ENCODE measurements around the gene THUMPD3.

DNA sequence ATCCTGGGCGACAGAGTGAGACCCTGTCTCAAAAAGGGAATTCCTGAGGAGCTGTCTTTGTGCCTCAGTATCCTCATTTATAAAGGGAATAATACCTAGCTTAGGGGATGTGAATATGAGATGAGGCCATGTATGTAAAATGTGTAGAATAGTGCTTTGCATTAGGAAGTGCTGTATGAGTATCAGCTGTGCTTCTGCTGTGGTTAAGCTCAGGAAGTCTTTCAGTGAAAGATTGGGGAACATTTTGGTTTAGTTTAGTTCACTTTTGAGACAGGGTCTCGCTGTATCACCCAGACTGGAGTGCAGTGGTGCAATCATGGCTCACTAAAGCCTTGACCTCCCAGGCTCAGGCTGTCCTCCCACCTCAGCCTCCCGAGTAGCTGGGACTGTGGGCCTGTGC lies 10.6 kb downstream of the THUMPD3 start:
- TF ChIP-seq, protein P1, sequence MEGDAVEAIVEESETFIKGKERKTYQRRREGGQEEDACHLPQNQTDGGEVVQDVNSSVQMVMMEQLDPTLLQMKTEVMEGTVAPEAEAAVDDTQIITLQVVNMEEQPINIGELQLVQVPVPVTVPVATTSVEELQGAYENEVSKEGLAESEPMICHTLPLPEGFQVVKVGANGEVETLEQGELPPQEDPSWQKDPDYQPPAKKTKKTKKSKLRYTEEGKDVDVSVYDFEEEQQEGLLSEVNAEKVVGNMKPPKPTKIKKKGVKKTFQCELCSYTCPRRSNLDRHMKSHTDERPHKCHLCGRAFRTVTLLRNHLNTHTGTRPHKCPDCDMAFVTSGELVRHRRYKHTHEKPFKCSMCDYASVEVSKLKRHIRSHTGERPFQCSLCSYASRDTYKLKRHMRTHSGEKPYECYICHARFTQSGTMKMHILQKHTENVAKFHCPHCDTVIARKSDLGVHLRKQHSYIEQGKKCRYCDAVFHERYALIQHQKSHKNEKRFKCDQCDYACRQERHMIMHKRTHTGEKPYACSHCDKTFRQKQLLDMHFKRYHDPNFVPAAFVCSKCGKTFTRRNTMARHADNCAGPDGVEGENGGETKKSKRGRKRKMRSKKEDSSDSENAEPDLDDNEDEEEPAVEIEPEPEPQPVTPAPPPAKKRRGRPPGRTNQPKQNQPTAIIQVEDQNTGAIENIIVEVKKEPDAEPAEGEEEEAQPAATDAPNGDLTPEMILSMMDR (conservative IDR thresholded peaks at IDR 0.05; ENCODE audit: low read depth, low read length): no peak
- TF ChIP-seq, protein P2, sequence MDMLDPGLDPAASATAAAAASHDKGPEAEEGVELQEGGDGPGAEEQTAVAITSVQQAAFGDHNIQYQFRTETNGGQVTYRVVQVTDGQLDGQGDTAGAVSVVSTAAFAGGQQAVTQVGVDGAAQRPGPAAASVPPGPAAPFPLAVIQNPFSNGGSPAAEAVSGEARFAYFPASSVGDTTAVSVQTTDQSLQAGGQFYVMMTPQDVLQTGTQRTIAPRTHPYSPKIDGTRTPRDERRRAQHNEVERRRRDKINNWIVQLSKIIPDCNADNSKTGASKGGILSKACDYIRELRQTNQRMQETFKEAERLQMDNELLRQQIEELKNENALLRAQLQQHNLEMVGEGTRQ (IDR thresholded peaks at IDR 0.05; ENCODE audit: low read depth, low read length): no peak
- TF ChIP-seq RAD21 (IDR thresholded peaks at IDR 0.05; ENCODE audit: low read length) (no peak), POLR2A (IDR thresholded peaks at IDR 0.05; ENCODE audit: low read depth, low read length) (no peak), MXI1 (IDR thresholded peaks at IDR 0.05; ENCODE audit: borderline replicate concordance, low read depth, low read length) (no peak), RFX5 (IDR thresholded peaks at IDR 0.05; ENCODE audit: low read depth, low read length) (no peak), BHLHE40 (IDR thresholded peaks at IDR 0.05; ENCODE audit: low read depth, low read length) (no peak), MAZ (IDR thresholded peaks at IDR 0.05; ENCODE audit: borderline replicate concordance, low read depth, low read length) (no peak), RCOR1 (IDR thresholded peaks at IDR 0.05; ENCODE audit: insufficient replicate concordance, low read length) (no peak)
- TF ChIP-seq, protein P3, sequence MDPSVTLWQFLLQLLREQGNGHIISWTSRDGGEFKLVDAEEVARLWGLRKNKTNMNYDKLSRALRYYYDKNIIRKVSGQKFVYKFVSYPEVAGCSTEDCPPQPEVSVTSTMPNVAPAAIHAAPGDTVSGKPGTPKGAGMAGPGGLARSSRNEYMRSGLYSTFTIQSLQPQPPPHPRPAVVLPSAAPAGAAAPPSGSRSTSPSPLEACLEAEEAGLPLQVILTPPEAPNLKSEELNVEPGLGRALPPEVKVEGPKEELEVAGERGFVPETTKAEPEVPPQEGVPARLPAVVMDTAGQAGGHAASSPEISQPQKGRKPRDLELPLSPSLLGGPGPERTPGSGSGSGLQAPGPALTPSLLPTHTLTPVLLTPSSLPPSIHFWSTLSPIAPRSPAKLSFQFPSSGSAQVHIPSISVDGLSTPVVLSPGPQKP (IDR thresholded peaks at IDR 0.05; ENCODE audit: borderline replicate concordance, low read depth, low read length): no peak

Data from IMR-90 (cell line).